ENCODE measurements around the gene ELAPOR2.

Gene ELAPOR2

GRCh38 chr7:87094322-87094721 is 34.9 kb upstream of the ELAPOR2 start:
- no peak overlapping the region for H3K4me3 Mint-ChIP-seq
- H3K27ac Mint-ChIP-seq = no peak overlapping the region
- no peak for DNase-seq
- no peak for TF ChIP-seq CTCF (IDR thresholded peaks at IDR 0.05)
- H3K9me3 Mint-ChIP-seq = peaks cover 18% of the 10 kb centered on the region
- no peaks in the 10 kb centered on the region for H3K27me3 Mint-ChIP-seq (ENCODE audit: low read depth, poor library complexity)
- no peaks in the 10 kb centered on the region for H3K36me3 Mint-ChIP-seq (ENCODE audit: low read depth)
- H3K4me1 Mint-ChIP-seq = no peaks in the 10 kb centered on the region

- TF ChIP-seq CTCF (IDR thresholded peaks at IDR 0.05) = no peak
- Mint-ChIP-seq H3K27me3 (ENCODE audit: low read depth, poor library complexity) (no peaks in the 10 kb centered on the region), H3K36me3 (ENCODE audit: low read depth) (no peaks in the 10 kb centered on the region), H3K4me3 (no peak overlapping the region), H3K4me1 (no peaks in the 10 kb centered on the region), H3K9me3 (peaks cover 22% of the 10 kb centered on the region), H3K27ac (no peak overlapping the region)
- no peak for DNase-seq
These were observed 33.2 kb upstream of the ELAPOR2 start for GRCh38 chr7:87092568-87093091.

- no peak for TF ChIP-seq CTCF (IDR thresholded peaks at IDR 0.05)
- DNase-seq = no peak
- Mint-ChIP-seq H3K36me3 (ENCODE audit: low read depth) (no peaks in the 10 kb centered on the region), H3K27ac (no peak overlapping the region), H3K27me3 (ENCODE audit: low read depth, poor library complexity) (no peaks in the 10 kb centered on the region), H3K9me3 (peaks cover 21% of the 10 kb centered on the region), H3K4me1 (no peaks in the 10 kb centered on the region), H3K4me3 (no peak overlapping the region)
These were observed 32.1 kb upstream of the ELAPOR2 start for GRCh38 chr7:87091487-87092066.

GRCh38 chr7:87083865-87084519 is 24.5 kb upstream of the ELAPOR2 start:
- H3K4me1 Mint-ChIP-seq = no peaks in the 10 kb centered on the region
- no peak for TF ChIP-seq CTCF (IDR thresholded peaks at IDR 0.05)
- H3K27ac Mint-ChIP-seq = no peak overlapping the region
- DNase-seq = no peak
- no peak overlapping the region for H3K4me3 Mint-ChIP-seq
- peaks cover 7% of the 10 kb centered on the region for H3K9me3 Mint-ChIP-seq
- peaks cover 3% of the 10 kb centered on the region for H3K27me3 Mint-ChIP-seq (ENCODE audit: low read depth, poor library complexity)
- H3K36me3 Mint-ChIP-seq (ENCODE audit: low read depth) = no peaks in the 10 kb centered on the region

GRCh38 chr7:87082675-87083074 is 23.2 kb upstream of the ELAPOR2 start:
- DNase-seq = no peak
- no peak overlapping the region for H3K4me3 Mint-ChIP-seq
- no peaks in the 10 kb centered on the region for H3K36me3 Mint-ChIP-seq (ENCODE audit: low read depth)
- TF ChIP-seq CTCF (IDR thresholded peaks at IDR 0.05) = no peak
- H3K4me1 Mint-ChIP-seq = no peaks in the 10 kb centered on the region
- peaks cover 3% of the 10 kb centered on the region for H3K9me3 Mint-ChIP-seq
- H3K27me3 Mint-ChIP-seq (ENCODE audit: low read depth, poor library complexity) = peaks cover 7% of the 10 kb centered on the region
- no peak overlapping the region for H3K27ac Mint-ChIP-seq
